Hematopoietic multipotent progenitor cell (in vitro differentiated cells): ENCODE data around the gene POSTN. TPM values are rescaled to one million over a fixed set of nuclear protein-coding genes. Genes with fewer than 3 reads are reported as not detected.

ENCODE experiments used
- DNase-seq, 3 donors: peaks; one replicate each; pipeline ENCODE4 v3.0.0-alpha.2; 2011 to 2015; ENCODE audit warnings: low read depth in 2 of 3, low spot score in 2 of 3
- total RNA-seq: library from RNA; depleted of rRNA; stranded (reverse); fragments of >200 nt; gene quantifications from one replicate; pipeline ENCODE4 v1.2.3, GENCODE V29; 2012

The POSTN gene
- total RNA-seq, 1 donor: not detected

- no peak for DNase-seq
Observed at GRCh38 chr13:37526710-37527473, 71.7 kb downstream of the POSTN start.

DNA sequence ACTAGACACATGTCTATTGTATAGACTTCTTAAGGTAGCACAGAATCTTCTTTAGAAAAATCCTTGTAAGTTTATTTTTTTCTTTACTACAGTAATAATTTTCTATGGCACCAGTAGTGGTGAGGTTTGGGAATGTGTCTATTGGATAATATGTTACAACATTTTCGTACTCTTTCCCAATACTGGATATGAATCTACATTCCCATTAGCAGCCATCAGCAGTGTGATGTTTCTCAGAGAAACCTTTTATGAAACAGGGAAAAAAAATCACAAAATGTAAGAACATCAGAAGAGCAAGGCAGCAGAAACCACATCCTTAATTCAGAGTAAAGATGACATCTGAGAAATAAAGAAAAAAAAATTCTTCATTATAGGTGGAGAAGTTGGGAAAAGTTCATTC is 83.3 kb downstream of the POSTN start:
- no peak for DNase-seq
